ENCODE data around the gene RANBP1.

RANBP1 gene

DNA sequence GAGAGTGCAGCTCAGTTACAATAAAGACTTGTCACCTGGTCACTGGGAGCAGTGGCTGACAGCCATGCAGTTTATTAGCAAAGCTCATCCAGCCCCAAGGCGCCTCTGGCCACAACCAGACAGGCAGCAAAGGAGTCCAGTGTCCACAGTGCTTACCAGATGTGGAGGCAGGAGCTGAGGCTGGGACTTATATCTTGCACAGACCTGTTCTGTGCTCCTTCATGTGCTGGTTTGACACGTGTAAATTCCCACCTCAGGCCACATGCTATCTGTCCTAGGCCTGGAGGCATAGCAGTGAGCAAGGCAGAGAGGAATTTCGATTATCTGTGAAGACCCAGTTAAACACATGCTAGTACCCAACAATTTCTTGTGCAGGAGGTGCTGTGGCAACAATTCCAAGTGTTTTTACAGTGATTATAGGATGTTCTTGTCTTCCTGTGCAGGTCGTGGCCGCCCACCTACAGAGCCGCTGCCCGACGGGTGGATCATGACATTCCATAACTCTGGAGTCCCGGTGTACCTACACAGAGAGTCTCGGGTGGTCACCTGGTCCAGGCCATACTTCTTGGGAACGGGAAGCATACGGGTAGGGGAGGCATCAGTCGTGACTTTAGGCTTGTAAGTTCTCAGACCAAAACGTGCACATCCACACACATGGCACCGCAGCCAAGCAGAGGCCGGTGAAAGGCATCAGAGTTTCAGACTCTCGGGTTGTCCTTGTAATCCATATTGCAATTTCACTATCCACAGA, 26.5 kb upstream of the RANBP1 start:
- peaks cover 3% of the 10 kb centered on the region for H3K4me1 ChIP-seq (ENCODE audit: control insufficient read depth, insufficient read depth, low read length, poor library complexity, severe bottlenecking)
- no peak overlapping the region for H3K27ac ChIP-seq (ENCODE audit: low read depth, low read length, severe bottlenecking)
- H3K4me3 ChIP-seq (ENCODE audit: extremely low read depth, insufficient read depth, low read length, poor library complexity, severe bottlenecking): no peak overlapping the region
- no peaks in the 10 kb centered on the region for H3K9me3 ChIP-seq (ENCODE audit: control insufficient read depth, low read length)
- peaks cover 92% of the 10 kb centered on the region for H3K36me3 ChIP-seq (ENCODE audit: control insufficient read depth, insufficient read depth, low read length)
- WGBS, 2 experiments (ENCODE audit: insufficient coverage in 2 of 2): 98 to 99% methylated on average over 15 to 16 of the region's 17 CpGs

DNA sequence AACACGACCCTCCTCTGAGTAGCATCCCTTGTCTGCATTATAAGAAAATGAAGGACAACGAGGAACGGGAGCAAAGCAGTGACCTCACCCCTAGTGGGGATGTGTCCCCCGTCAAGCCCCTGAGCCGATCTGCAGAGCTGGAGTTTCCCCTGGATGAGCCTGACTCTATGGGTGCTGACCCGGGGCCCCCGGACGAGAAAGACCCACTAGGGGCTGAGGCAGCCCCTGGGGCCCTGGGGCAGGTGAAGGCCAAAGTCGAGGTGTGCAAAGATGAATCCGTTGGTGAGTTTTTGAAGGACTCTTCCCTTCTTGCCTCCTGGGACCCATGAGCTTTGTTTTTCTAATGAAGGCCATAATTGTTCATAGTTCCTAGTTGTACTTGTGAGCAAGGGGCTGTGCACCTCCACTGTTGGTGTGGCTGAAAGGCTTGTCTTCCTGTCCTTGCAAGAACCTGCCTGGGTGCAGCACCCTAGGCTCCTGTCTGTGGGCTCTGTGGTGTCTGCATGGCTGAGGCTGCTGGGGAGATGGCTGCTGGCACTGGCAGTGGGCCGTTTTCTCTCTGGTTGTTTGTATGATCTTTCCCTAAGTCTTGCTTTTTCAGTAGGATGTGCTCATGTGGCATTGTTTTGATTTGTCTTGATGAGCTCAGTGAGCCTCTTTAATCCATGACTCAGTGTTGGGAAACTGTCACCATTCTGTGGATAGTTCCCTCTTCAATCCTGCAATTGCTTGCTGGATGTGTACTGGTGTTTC, 25.8 kb upstream of the RANBP1 start:
- WGBS, 2 experiments (ENCODE audit: insufficient coverage in 2 of 2): 94 to 97% methylated on average over 9 to 11 of the region's 11 CpGs
- Histone ChIP-seq H3K4me1 (ENCODE audit: control insufficient read depth, insufficient read depth, low read length, poor library complexity, severe bottlenecking) (no peaks in the 10 kb centered on the region), H3K9me3 (ENCODE audit: control insufficient read depth, low read length) (no peaks in the 10 kb centered on the region), H3K4me3 (ENCODE audit: extremely low read depth, insufficient read depth, low read length, poor library complexity, severe bottlenecking) (no peak overlapping the region), H3K27ac (ENCODE audit: low read depth, low read length, severe bottlenecking) (no peak overlapping the region), H3K36me3 (ENCODE audit: control insufficient read depth, insufficient read depth, low read length) (peaks cover 97% of the 10 kb centered on the region)

DNA sequence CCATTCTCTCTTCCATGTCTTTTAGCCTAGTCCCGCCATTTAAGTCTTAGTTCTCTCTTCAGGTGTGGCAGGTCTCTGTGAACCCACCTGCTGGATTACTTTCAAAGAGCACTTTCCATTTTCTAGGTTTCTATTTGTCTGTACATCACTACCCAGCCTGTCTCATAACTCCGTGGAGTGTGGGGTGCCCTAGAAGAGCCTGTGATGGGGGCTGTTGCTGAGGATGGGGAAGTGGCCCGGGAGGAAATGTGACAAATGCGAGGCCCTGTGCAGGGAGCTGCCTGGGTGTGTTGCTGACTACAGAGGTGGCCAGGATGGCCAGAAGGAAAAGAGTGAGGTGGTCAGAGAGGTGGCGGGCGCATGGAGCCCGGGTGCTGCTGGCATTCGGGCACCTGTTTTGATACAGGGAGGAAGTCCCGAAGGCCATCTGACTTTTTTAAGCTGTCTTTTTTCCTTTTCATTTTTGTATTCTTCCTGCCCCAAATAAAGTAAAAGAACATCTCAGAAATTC, 25.1 kb upstream of the RANBP1 start:
- Histone ChIP-seq H3K9me3 (ENCODE audit: control insufficient read depth, low read length) (no peaks in the 10 kb centered on the region), H3K4me1 (ENCODE audit: control insufficient read depth, insufficient read depth, low read length, poor library complexity, severe bottlenecking) (no peaks in the 10 kb centered on the region), H3K27ac (ENCODE audit: low read depth, low read length, severe bottlenecking) (no peak overlapping the region), H3K4me3 (ENCODE audit: extremely low read depth, insufficient read depth, low read length, poor library complexity, severe bottlenecking) (no peak overlapping the region), H3K36me3 (ENCODE audit: control insufficient read depth, insufficient read depth, low read length) (peaks cover 98% of the 10 kb centered on the region)
- 96 to 97% methylated on average over 5 to 7 of the region's 9 CpGs for whole genome bisulfite sequencing, 2 experiments (ENCODE audit: insufficient coverage in 2 of 2)

DNA sequence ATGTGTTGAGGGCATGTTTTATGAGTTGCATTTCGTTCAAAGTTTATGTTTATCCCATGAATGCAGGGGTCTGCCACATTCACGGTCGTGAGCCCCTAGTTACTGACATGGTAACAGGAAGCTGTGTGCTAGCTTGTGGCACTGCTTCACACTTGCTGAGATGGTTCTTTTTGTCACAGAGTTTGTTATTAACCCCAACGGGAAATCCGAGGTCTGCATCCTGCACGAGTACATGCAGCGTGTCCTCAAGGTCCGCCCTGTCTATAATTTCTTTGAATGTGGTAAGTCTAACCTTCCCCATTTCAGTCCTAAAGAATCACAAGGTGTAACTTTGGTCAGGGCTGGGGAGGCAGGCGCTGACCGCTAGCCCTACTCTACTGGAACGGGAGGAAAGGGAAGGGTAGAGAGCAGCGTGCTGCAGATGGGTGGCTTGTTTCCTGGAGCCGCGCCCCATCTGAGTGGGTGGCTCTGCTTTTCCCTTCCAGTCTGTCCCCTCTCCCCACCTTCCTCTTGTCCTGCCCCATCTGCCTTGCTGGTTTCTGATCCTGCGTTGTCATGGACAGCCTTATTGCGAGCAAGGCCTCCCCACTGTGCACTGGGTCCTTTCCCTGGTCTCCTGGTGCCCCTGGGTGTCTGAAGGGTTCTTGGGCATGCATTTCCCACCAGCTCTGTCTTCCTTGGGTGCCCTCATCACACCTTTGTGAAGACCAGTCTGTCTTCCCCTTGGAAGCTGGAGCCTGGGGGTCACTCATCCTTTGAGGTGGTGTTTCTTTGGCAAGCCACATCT, 24.0 kb upstream of the RANBP1 start:
- 97 to 98% methylated on average over 5 to 14 of the region's 16 CpGs for WGBS, 2 experiments (ENCODE audit: insufficient coverage in 2 of 2)
- H3K36me3 ChIP-seq (ENCODE audit: control insufficient read depth, insufficient read depth, low read length): peaks cover 98% of the 10 kb centered on the region
- no peaks in the 10 kb centered on the region for H3K9me3 ChIP-seq (ENCODE audit: control insufficient read depth, low read length)
- no peak overlapping the region for H3K27ac ChIP-seq (ENCODE audit: low read depth, low read length, severe bottlenecking)
- H3K4me1 ChIP-seq (ENCODE audit: control insufficient read depth, insufficient read depth, low read length, poor library complexity, severe bottlenecking): no peaks in the 10 kb centered on the region
- H3K4me3 ChIP-seq (ENCODE audit: extremely low read depth, insufficient read depth, low read length, poor library complexity, severe bottlenecking): no peak overlapping the region

DNA sequence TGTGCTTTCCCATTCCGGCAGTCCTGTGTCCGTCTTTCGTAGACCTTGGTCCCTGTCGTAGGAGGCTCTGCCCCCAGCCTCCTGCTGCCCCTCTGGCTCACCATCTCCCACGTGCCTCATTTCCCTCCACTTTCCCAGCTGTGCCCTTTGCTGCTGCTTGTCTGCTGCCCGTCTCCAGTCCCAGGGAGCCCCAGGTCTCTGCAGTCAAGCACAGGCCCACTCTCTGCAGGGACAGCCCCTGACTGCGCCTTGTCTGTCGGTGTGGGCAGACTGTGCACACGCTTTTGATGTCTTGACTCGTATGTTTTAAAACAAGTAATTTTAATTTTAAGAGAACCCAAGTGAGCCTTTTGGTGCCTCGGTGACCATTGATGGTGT, 23.4 kb upstream of the RANBP1 start:
- WGBS, 2 experiments (ENCODE audit: insufficient coverage in 2 of 2): 95 to 98% methylated on average over 9 to 11 of the region's 11 CpGs
- no peak overlapping the region for H3K27ac ChIP-seq (ENCODE audit: low read depth, low read length, severe bottlenecking)
- H3K4me3 ChIP-seq (ENCODE audit: extremely low read depth, insufficient read depth, low read length, poor library complexity, severe bottlenecking): no peak overlapping the region
- no peaks in the 10 kb centered on the region for H3K4me1 ChIP-seq (ENCODE audit: control insufficient read depth, insufficient read depth, low read length, poor library complexity, severe bottlenecking)
- H3K36me3 ChIP-seq (ENCODE audit: control insufficient read depth, insufficient read depth, low read length): peaks cover 98% of the 10 kb centered on the region
- no peaks in the 10 kb centered on the region for H3K9me3 ChIP-seq (ENCODE audit: control insufficient read depth, low read length)

DNA sequence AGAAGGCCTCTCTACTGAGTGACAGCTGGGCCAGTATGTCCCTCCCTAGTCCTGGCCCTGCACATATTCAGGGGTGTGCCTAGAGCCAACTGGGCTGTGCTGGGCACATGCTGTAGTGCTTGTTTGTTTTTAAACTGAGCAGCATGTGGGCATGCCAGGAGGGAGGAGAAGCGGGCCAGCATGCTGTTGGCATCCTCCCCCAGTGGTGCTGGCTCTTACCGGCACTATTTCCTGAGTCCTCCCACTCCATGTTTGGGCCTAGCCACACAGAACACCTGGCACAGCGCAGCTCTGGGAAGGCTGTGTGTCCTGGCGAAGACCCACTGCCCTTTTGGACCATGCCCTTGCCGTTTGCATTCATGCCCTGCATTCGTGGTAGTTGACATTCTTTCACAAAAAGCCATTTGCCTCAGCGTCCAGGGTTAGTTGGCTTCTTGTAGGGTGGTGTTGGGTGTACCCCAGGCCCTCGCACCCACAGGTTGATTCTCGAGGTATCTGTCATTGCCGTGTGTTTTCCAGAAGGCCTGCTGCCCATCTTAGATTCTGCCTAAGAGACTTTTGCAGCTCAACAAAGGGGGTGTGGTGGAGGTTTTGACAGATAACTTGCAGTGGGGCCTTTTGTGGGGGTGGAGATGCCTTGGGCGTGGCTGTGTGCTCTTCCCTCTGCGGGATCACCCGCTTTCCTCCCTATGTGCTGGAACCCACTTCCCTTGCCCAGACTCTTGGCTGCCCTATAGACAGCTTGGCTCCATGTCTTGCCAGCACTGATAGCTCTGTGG, 22.3 kb upstream of the RANBP1 start:
- Histone ChIP-seq H3K27ac (ENCODE audit: low read depth, low read length, severe bottlenecking) (no peak overlapping the region), H3K4me1 (ENCODE audit: control insufficient read depth, insufficient read depth, low read length, poor library complexity, severe bottlenecking) (no peaks in the 10 kb centered on the region), H3K4me3 (ENCODE audit: extremely low read depth, insufficient read depth, low read length, poor library complexity, severe bottlenecking) (no peak overlapping the region), H3K36me3 (ENCODE audit: control insufficient read depth, insufficient read depth, low read length) (peaks cover 97% of the 10 kb centered on the region), H3K9me3 (ENCODE audit: control insufficient read depth, low read length) (no peaks in the 10 kb centered on the region)
- 98 to 99% methylated on average over 12 of the region's 13 CpGs for WGBS, 2 experiments (ENCODE audit: insufficient coverage in 2 of 2)

DNA sequence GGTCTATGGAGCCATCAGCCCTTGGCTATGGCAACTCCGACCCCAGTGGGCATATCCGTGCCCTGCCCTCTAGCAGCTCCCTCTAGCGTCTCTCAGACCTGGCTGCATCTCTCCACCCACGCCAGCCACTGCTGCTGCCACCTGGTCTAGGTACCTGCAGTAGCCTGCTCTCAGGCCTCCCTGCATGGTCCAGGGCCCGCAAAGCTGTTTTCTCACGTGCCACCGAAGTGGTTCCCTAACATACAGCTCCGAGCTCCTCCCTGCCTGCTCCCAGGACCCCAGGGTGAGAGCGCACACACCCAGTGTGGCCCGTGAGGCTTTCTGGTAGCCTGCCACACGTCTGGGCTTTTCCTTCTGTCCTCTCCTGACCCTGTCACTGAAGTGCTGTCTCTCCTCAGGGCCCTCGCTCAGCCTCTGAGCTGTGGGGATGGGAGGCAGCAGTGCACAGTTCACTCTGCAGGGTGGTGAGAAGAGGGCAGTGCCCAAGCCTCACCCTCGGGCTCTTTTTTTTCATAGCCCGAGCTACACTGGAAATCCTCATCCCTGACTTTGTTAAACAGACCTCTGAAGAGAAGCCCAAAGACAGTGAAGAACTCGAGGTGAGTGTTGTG, 21.6 kb upstream of the RANBP1 start:
- Histone ChIP-seq H3K27ac (ENCODE audit: low read depth, low read length, severe bottlenecking) (no peak overlapping the region), H3K9me3 (ENCODE audit: control insufficient read depth, low read length) (no peaks in the 10 kb centered on the region), H3K36me3 (ENCODE audit: control insufficient read depth, insufficient read depth, low read length) (peaks cover 99% of the 10 kb centered on the region), H3K4me1 (ENCODE audit: control insufficient read depth, insufficient read depth, low read length, poor library complexity, severe bottlenecking) (no peaks in the 10 kb centered on the region), H3K4me3 (ENCODE audit: extremely low read depth, insufficient read depth, low read length, poor library complexity, severe bottlenecking) (no peak overlapping the region)
- WGBS, 2 experiments (ENCODE audit: insufficient coverage in 2 of 2): 99 to 100% methylated on average over 12 of the region's 15 CpGs

DNA sequence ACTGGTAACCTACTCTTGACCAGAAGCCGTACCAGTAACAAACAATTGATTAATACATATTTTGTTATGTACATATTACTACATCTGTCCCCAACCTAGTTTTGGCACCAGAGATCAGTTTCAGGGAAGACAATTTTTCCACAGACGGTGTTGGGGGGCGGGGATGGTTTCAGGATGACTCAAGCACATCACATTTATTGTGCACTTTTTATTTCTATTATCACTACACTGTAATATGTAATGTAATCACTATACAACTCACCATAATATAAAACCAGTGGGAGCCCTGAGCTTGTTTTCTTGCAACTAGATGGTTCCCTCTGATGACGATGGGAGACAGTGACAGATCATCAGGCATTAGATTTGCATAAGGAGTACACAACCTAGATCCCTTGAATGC, 20.4 kb upstream of the RANBP1 start:
- Histone ChIP-seq H3K4me3 (ENCODE audit: extremely low read depth, insufficient read depth, low read length, poor library complexity, severe bottlenecking) (no peak overlapping the region), H3K36me3 (ENCODE audit: control insufficient read depth, insufficient read depth, low read length) (peaks cover 98% of the 10 kb centered on the region), H3K9me3 (ENCODE audit: control insufficient read depth, low read length) (no peaks in the 10 kb centered on the region), H3K27ac (ENCODE audit: low read depth, low read length, severe bottlenecking) (no peak overlapping the region), H3K4me1 (ENCODE audit: control insufficient read depth, insufficient read depth, low read length, poor library complexity, severe bottlenecking) (no peaks in the 10 kb centered on the region)
- WGBS, 2 experiments (ENCODE audit: insufficient coverage in 2 of 2): 100% methylated on average over 1 of the region's 4 CpGs; no CpG with 5 or more reads in 1 of the 2 experiments

DNA sequence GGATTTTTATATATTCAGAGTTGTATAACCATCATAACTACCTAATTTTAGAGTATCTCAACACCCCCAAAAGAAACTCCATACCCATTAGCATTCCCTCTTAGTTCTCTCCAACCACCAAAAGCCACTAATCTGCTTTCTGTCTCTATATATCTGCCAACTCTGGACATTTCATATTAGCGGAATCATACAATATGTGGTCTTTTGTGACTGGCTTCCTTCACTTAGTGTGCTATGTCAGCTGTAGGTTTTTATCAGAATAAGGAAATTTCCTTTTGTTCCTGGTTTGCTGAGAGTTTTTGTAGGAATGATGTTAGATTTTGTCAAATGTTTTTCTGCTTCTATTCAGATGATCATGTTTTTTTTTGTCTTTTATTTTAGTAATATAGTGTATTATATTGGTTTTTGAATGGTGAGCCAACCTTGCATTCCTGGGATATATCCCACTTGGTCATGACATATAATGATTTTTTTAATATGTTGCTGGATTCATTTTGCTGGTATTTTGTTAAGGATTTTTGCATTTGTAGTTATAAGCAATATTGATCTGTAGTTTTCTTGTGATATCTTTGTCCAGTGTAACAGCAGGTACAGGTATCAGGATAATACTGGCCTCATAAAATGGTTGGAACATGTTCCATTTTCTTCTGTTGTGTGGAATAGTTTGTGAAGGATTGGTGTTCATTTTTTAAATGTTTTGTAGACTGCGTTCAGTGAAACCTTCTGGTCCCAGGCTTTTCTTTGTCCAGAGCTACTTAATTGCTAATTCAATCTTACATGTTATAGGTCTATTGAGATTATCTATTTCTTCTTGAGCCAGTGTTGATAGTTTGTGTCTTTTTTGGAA, 19.1 kb upstream of the RANBP1 start:
- H3K27ac ChIP-seq (ENCODE audit: low read depth, low read length, severe bottlenecking): no peak overlapping the region
- no peak overlapping the region for H3K4me3 ChIP-seq (ENCODE audit: extremely low read depth, insufficient read depth, low read length, poor library complexity, severe bottlenecking)

More for the DNA sequence above, 19.1 kb upstream of the RANBP1 start:
- 80 to 100% methylated on average over 1 of the region's 2 CpGs for WGBS, 2 experiments (ENCODE audit: insufficient coverage in 2 of 2)
- Histone ChIP-seq H3K9me3 (ENCODE audit: control insufficient read depth, low read length) (no peaks in the 10 kb centered on the region), H3K36me3 (ENCODE audit: control insufficient read depth, insufficient read depth, low read length) (peaks cover 96% of the 10 kb centered on the region), H3K4me1 (ENCODE audit: control insufficient read depth, insufficient read depth, low read length, poor library complexity, severe bottlenecking) (no peaks in the 10 kb centered on the region)

Data from mesodermal cell (in vitro differentiated cells).